Pancreas (tissue), 10 donors: ENCODE results near the gene TBC1D5. TPM values are rescaled to one million over a fixed set of nuclear protein-coding genes. Genes with fewer than 3 reads are reported as not detected.

Experiments
- ATAC-seq, 4 donors: fragments of 200-7000 bp; cut with Tn5 transposase; one replicate each; pipeline versions ENCODE4 v1.8.0 to v1.9.1; 2020; ENCODE audit warnings: mild to moderate bottlenecking in 4 of 4, moderate library complexity in 4 of 4
- DNase-seq, 6 donors: peaks; one replicate each; pipeline ENCODE4 v3.0.0-alpha.2; 2020
- FAIRE-seq: peaks from 2 replicates; lab custom pipeline; 2012; peaks lifted over from hg19 to GRCh38; lab: Jason Lieb, UNC
- H3K27ac ChIP-seq, 4 donors: fragments of 200-600 bp; sonication (generic); 1 replicate in 3 of 4; 2 replicates in 1 of 4; pipeline versions ENCODE4 v1.5.0 to v1.8.0; 2020
- H3K27me3 ChIP-seq, 4 donors: fragments of 200-600 bp; one replicate each; pipeline ENCODE4 v1.8.0; 2021
- H3K36me3 ChIP-seq, 3 donors: fragments of 200-600 bp; sonication (generic) in 1 of 3; one replicate each; pipeline versions ENCODE4 v1.5.0 to v1.8.0; 2020 to 2021
- H3K4me1 ChIP-seq, 3 donors: fragments of 200-600 bp; one replicate each; pipeline ENCODE4 v1.8.0; 2021
- H3K4me3 ChIP-seq, 4 donors: fragments of 200-600 bp; sonication (generic) in 2 of 4; one replicate each; pipeline versions ENCODE4 v1.5.0 to v1.8.0; 2020 to 2021
- H3K9me3 ChIP-seq, 4 donors: fragments of 200-600 bp; one replicate each; pipeline ENCODE4 v1.8.0; 2021
- WGBS, 2 donors: extraction: QIAGEN DNeasy Blood & Tissue Kit; methylation state at CpG; one replicate each; pipeline ENCODE4 v1.1.7; 2013; 5-methylcytosine and 5-hydroxymethylcytosine counted together
- intact Hi-C, 3 donors: fragments of 100-400 bp; cut with DNase I; formaldehyde crosslinking; loops; one replicate each; pipeline versions ENCODE4 v1.11.1 to v1.14.2; 2022
- polyA plus RNA-seq, 2 donors: library from polyadenylated mRNA; stranded (reverse); fragments of 200-250 nt; gene quantifications; one replicate each; pipeline ENCODE4 v1.2.3, GENCODE V29; 2013
- total RNA-seq, 6 donors: library from RNA; stranded (reverse); fragmentation: NEBNext Ultra II Directional in 4 of 6; extraction: Animal tissue kit (Norgen Biotek cat#: 25700) in 4 of 6; gene quantifications; one replicate each; pipeline versions ENCODE4 v1.2.1 to v1.2.4, GENCODE V29; 2021 to 2023
- TF ChIP-seq, protein P1 (sequence below), 4 donors: fragments of 200-600 bp; sonication (generic) in 3 of 4; IDR thresholded peaks; one replicate each; pipeline versions ENCODE4 v1.5.0 to v1.8.0; 2021; ENCODE audit warnings: antibody characterized with exemption in 4 of 4
- donor health status: healthy with polysubstance abuse.
- donor health status: DM: no; HTN: no; CAD: no; lungs with moderate emphysema.
- donor health status: DM: no; HTN: no; CAD: no.
- donor health status: control.
- donor health status: control.
- donor health status: Bipolar disorder and iron deficiency.
- donor health status: DM: yes; HTN: yes; CAD: no.
- donor health status: DM: no; HTN: no; CAD: no.
- donor health status: DM: no; HTN: no; CAD: no.
- donor health status: DM: yes; HTN: yes; CAD: no.

TBC1D5 gene
- total and polyA plus RNA-seq, 8 donors: 6.5 to 39.2 (median 19.9) TPM

DNA sequence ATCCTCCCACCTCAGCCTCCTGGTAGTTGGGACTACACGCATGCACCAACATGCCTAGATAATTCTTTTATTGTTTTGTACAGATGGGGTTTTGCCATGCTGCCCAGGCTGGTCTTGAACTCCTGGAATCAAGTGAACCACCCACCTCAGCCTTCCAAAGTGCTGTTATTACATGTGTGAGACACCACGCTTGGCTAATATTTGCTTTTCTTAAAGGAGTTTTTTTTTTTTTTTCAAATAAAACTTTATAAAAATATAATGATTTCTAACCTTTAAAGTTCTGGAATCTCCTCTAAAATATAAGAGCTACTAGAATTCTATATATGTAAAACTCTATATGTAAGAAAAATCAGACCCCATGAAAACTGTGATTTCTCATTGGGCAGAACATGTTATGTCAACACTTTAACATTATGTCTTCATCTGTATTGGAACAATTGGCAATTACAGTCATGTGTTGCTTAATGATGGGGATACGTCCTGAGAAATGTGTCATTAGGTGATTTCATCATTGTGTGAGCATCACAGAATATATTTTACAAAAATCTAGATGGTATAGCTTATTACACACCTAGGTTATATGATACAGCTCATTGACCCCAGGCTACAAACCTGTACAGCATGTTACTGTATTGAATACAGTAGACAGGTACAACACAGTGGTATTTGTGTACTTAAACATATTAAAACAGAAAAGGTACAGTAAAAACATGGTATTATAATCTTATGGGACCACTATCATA lies 480.6 kb downstream of the TBC1D5 start:
- ATAC-seq: no peak
- Histone ChIP-seq H3K27me3 (no peaks in the 10 kb centered on the region), H3K27ac (no peak overlapping the region), H3K36me3 (no peaks in the 10 kb centered on the region), H3K4me3 (no peak overlapping the region), H3K9me3 (no peaks in the 10 kb centered on the region), H3K4me1 (peaks cover 0 to 14% (median 3%) of the 10 kb centered on the region in 3 donors)
- TF ChIP-seq, protein P1, sequence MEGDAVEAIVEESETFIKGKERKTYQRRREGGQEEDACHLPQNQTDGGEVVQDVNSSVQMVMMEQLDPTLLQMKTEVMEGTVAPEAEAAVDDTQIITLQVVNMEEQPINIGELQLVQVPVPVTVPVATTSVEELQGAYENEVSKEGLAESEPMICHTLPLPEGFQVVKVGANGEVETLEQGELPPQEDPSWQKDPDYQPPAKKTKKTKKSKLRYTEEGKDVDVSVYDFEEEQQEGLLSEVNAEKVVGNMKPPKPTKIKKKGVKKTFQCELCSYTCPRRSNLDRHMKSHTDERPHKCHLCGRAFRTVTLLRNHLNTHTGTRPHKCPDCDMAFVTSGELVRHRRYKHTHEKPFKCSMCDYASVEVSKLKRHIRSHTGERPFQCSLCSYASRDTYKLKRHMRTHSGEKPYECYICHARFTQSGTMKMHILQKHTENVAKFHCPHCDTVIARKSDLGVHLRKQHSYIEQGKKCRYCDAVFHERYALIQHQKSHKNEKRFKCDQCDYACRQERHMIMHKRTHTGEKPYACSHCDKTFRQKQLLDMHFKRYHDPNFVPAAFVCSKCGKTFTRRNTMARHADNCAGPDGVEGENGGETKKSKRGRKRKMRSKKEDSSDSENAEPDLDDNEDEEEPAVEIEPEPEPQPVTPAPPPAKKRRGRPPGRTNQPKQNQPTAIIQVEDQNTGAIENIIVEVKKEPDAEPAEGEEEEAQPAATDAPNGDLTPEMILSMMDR (IDR thresholded peaks at IDR 0.05): no peak
- 90 to 92% methylated on average over 3 of the region's 3 CpGs for WGBS, 2 donors
- FAIRE-seq: no peak
- DNase-seq: no peak
- intact Hi-C loops: loop anchor here in 1 of 3 donors (10.0 kb wide), 1 partner anchor 153 kb away; no protein-coding TSS in a partner anchor

DNA sequence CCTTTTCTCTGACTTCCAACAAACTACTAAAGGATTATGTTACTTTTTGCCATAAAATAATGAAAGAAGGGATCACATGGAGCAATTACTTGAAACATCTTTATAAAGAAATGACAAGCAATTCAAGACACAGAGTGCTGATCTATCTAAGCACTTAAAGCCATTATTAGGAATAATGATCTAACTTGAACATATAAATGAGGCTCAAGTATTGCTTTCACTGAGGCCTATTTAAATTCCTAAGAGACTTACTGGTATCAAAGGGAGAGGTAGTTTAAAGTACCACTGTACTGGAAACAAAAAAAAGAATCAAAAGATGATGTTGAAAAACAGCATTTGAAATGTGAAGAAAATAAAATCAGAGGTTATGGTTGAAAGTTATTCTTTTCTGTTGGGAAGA lies 482.2 kb downstream of the TBC1D5 start:
- H3K27me3 ChIP-seq: no peaks in the 10 kb centered on the region
- no peak for ATAC-seq
- H3K36me3 ChIP-seq: no peaks in the 10 kb centered on the region
- TF ChIP-seq, protein P1 (IDR thresholded peaks at IDR 0.05): no peak
- H3K27ac ChIP-seq: no peak overlapping the region
- H3K4me3 ChIP-seq: no peak overlapping the region
- no peak for DNase-seq
- H3K9me3 ChIP-seq: no peaks in the 10 kb centered on the region
- no peak for FAIRE-seq
- intact Hi-C loops: loop anchor here in 1 of 3 donors (10.0 kb wide), 1 partner anchor 155 kb away; no protein-coding TSS in a partner anchor
- peaks cover 0 to 6% (median 3%) of the 10 kb centered on the region in 3 donors for H3K4me1 ChIP-seq

DNA sequence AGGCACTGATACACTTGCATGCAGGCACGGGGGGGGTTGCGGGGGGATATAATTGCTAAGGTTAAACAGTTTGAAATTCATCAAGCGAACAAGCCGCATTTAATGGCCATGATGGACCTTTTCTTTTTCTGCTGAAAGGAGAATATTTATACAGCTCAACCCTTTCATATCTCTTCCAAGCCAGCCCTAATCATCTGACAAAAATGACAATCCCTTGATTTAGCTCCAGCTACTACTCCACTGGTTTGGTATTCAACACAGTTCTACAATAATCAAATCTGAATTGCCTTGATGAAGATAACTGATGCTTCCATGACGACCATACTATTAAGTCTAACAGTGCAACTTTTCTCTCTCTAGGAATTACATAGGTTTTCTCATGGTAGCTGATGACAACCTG lies 482.7 kb downstream of the TBC1D5 start:
- Histone ChIP-seq H3K27me3 (no peaks in the 10 kb centered on the region), H3K36me3 (no peaks in the 10 kb centered on the region), H3K4me1 (peaks cover 0 to 6% (median 3%) of the 10 kb centered on the region in 3 donors), H3K4me3 (no peak overlapping the region), H3K27ac (no peak overlapping the region), H3K9me3 (no peaks in the 10 kb centered on the region)
- FAIRE-seq (no peak), DNase-seq (no peak), ATAC-seq (no peak)
- 65 to 71% methylated on average over 5 of the region's 5 CpGs for WGBS, 2 donors
- intact Hi-C loops: loop anchor here in 2 of 3 donors (10.0 kb wide), 2 partner anchors 145 to 155 kb away; no protein-coding TSS in a partner anchor
- TF ChIP-seq, protein P1 (IDR thresholded peaks at IDR 0.05): no peak

DNA sequence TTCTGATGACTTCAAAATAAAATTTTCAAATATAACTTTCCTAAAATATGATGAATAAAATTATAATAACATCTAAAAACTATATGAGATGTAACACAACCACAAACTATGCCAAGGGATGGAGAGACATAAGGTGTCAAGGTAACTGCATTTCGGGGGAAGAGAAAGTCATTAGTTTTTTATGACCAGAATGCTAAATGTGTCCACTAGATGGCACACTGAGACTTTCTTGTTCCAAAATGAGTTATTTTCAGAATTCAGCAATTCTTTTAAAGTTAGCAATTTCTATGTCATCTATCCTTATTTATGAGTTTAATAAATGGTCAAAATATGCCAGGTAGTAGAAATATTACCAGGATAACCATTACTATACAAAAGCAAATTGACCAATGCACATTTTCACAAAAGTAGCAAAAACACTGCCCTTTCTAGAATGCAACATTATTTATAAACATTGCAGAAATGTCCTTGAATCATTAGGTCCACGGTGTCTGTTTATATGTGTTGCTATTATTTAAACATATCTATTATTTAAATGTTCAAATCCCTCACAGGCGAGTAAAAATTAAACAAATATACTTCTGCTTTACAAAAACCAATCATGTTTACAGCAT lies 483.5 kb downstream of the TBC1D5 start:
- DNase-seq (no peak), ATAC-seq (peak in 2 of 4 donors; percentile 44 to 47), FAIRE-seq (peak; percentile 87)
- TF ChIP-seq, protein P1 (IDR thresholded peaks at IDR 0.05): peak; percentile 25 to 67 (median 59)
- H3K36me3 ChIP-seq: no peaks in the 10 kb centered on the region
- H3K27ac ChIP-seq: no peak overlapping the region
- no peaks in the 10 kb centered on the region for H3K9me3 ChIP-seq
- WGBS, 2 donors: 22 to 27% methylated on average over 3 of the region's 3 CpGs
- intact Hi-C loops: loop anchor here in 1 of 3 donors (10.0 kb wide), 1 partner anchor 146 kb away; no protein-coding TSS in a partner anchor
- peaks cover 0 to 6% (median 3%) of the 10 kb centered on the region in 3 donors for H3K4me1 ChIP-seq
- H3K27me3 ChIP-seq: no peaks in the 10 kb centered on the region
- no peak overlapping the region for H3K4me3 ChIP-seq
